Tibial artery (tissue), 4 donors: Measurements from ENCODE around the gene PICALM.
A peak's percentile ranks its signal among the peaks of the same experiment; 100 is the strongest.
"Not testable (repeated sequence)": the region's sequence is repeated elsewhere in the genome, so short reads cannot be mapped to it uniquely, and the experiment has no call there.

ENCODE experiments used
- DNase-seq, 2 donors: peaks; one replicate each; pipeline ENCODE4 v3.0.0-alpha.2; 2019
- H3K27ac ChIP-seq, 2 donors: fragments of 200-600 bp; sonication (generic) in 1 of 2; 1 replicate in 1 of 2; 2 replicates in 1 of 2; pipeline ENCODE4 v1.5.1; 2018 to 2019; ENCODE audit warnings: mild to moderate bottlenecking in 1 of 2
- H3K27me3 ChIP-seq, 2 donors: fragments of 200-600 bp; sonication (generic) in 1 of 2; one replicate each; pipeline versions ENCODE4 v1.5.1 to v1.6.0; 2016 to 2019
- H3K36me3 ChIP-seq, 3 donors: fragments of 200-600 bp; sonication (generic) in 2 of 3; one replicate each; pipeline ENCODE4 v1.5.1; 2016 to 2019; ENCODE audit warnings: mild to moderate bottlenecking in 2 of 3
- H3K4me1 ChIP-seq, 4 donors: fragments of 200-600 bp; sonication (generic) in 2 of 4; 1 replicate in 3 of 4; 2 replicates in 1 of 4; pipeline ENCODE4 v1.5.1; 2016 to 2019
- H3K4me3 ChIP-seq, 2 donors: fragments of 200-600 bp; sonication (generic) in 1 of 2; 1 replicate in 1 of 2; 2 replicates in 1 of 2; pipeline ENCODE4 v1.5.1; 2018 to 2019; ENCODE audit warnings: mild to moderate bottlenecking in 2 of 2
- H3K9me3 ChIP-seq, 3 donors: fragments of 200-600 bp; sonication (generic) in 1 of 3; one replicate each; pipeline ENCODE4 v1.5.1; 2016 to 2019
- intact Hi-C: fragments of 100-400 bp; cut with DNase I; formaldehyde crosslinking; loops from one replicate; pipeline ENCODE4 v1.15.0; 2023; ENCODE audit warnings: low total_unique reads
- TF ChIP-seq, protein P1 (sequence below), 2 experiments: fragments of 200-600 bp in 1 of 2; fragments of 450-650 bp in 1 of 2; IDR thresholded peaks; one replicate each; pipeline ENCODE4 v1.5.1; 2017 to 2019; ENCODE audit warnings: antibody characterized with exemption in 2 of 2, mild to moderate bottlenecking in 1 of 2, moderate library complexity in 1 of 2

The PICALM gene

GRCh38 chr11:85937835-85938234, 131.0 kb downstream of the PICALM start:
- Histone ChIP-seq H3K27me3 (no peaks in the 10 kb centered on the region), H3K36me3 (no peaks in the 10 kb centered on the region), H3K9me3 (no peaks in the 10 kb centered on the region), H3K4me3 (no peak overlapping the region), H3K27ac (no peak overlapping the region), H3K4me1 (no peaks in the 10 kb centered on the region)
- TF ChIP-seq, protein P1, sequence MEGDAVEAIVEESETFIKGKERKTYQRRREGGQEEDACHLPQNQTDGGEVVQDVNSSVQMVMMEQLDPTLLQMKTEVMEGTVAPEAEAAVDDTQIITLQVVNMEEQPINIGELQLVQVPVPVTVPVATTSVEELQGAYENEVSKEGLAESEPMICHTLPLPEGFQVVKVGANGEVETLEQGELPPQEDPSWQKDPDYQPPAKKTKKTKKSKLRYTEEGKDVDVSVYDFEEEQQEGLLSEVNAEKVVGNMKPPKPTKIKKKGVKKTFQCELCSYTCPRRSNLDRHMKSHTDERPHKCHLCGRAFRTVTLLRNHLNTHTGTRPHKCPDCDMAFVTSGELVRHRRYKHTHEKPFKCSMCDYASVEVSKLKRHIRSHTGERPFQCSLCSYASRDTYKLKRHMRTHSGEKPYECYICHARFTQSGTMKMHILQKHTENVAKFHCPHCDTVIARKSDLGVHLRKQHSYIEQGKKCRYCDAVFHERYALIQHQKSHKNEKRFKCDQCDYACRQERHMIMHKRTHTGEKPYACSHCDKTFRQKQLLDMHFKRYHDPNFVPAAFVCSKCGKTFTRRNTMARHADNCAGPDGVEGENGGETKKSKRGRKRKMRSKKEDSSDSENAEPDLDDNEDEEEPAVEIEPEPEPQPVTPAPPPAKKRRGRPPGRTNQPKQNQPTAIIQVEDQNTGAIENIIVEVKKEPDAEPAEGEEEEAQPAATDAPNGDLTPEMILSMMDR (IDR thresholded peaks at IDR 0.05) = no peak
- intact Hi-C loops = loop anchor here (10.0 kb wide), 1 partner anchor 73 kb away; no protein-coding TSS in a partner anchor
- DNase-seq = no peak

DNA sequence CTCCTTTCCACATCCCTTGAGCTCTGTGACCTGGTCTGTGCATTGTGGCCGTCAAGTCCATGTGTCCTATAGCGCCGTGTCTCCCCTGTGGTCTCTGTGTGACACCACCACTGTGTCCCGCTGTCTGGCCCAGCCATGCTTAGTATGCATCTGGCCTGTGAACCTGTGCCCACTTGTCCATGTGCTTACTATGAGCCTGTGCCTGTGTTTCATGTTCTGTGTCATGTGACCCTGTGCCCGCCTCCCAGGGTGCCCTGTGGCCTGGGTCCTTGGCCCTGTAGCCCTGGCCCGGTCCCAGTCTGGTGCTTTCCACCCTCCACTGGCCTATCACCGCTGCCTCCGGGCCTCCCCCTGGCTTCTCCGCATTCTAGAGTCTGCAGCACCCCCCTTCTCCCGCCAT, 133.1 kb downstream of the PICALM start:
- no peak for DNase-seq
- Histone ChIP-seq H3K4me3 (no peak overlapping the region), H3K27ac (no peak overlapping the region), H3K9me3 (no peaks in the 10 kb centered on the region), H3K27me3 (no peaks in the 10 kb centered on the region), H3K4me1 (no peaks in the 10 kb centered on the region), H3K36me3 (no peaks in the 10 kb centered on the region)
- intact Hi-C loops = loop anchor here (10.0 kb wide), 1 partner anchor 71 kb away; no protein-coding TSS in a partner anchor
- TF ChIP-seq, protein P1 (IDR thresholded peaks at IDR 0.05) = no peak

- DNase-seq = no peak
These were observed 134.2 kb downstream of the PICALM start for GRCh38 chr11:85934596-85935169.

DNA sequence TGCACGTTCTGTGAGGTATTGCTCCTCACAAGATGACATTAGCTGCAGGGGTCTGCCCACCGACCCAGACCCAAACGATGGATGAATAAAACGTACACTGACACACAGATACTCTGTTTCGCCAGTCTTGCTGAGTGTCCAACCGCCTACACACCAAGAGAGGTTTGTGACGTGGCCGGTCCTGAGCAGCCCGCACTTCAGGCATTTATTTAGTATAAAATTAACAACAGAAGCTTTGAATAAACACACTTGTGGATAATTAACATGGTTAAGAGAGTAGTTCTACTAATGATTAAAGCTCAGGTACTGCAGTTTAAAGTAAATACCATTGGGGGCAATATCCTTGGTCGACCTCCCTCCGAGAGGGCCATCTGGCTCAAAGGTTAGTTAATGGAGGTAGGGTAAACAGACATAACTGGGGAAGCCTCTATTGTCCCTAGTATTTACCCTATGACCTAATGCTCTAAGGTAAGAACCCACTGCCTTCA, 138.0 kb downstream of the PICALM start:
- TF ChIP-seq, protein P1 (IDR thresholded peaks at IDR 0.05) = no peak
- Histone ChIP-seq H3K27ac (no peak overlapping the region), H3K9me3 (no peaks in the 10 kb centered on the region), H3K4me1 (no peaks in the 10 kb centered on the region), H3K27me3 (no peaks in the 10 kb centered on the region), H3K36me3 (no peaks in the 10 kb centered on the region), H3K4me3 (no peak overlapping the region)
- DNase-seq = no peak
- intact Hi-C loops = loop anchor here (10.0 kb wide), 1 partner anchor 66 kb away; no protein-coding TSS in a partner anchor

More at GRCh38 chr11:85934596-85935169, 134.2 kb downstream of the PICALM start:
- intact Hi-C loops = loop anchor here (10.0 kb wide), 1 partner anchor 70 kb away; no protein-coding TSS in a partner anchor
- Histone ChIP-seq H3K27me3 (no peaks in the 10 kb centered on the region), H3K4me1 (no peaks in the 10 kb centered on the region), H3K9me3 (no peaks in the 10 kb centered on the region), H3K4me3 (peak overlapping the region; percentile 28 to 32), H3K27ac (no peak overlapping the region), H3K36me3 (no peaks in the 10 kb centered on the region)
- TF ChIP-seq, protein P1 (IDR thresholded peaks at IDR 0.05) = no peak

GRCh38 chr11:85926653-85927214, 142.2 kb downstream of the PICALM start:
- H3K27ac ChIP-seq, H3K36me3 ChIP-seq, H3K27me3 ChIP-seq, H3K4me3 ChIP-seq, H3K4me1 ChIP-seq, H3K9me3 ChIP-seq, DNase-seq, intact Hi-C loops: not testable (repeated sequence)

GRCh38 chr11:85923455-85923854, 145.4 kb downstream of the PICALM start:
- Histone ChIP-seq H3K4me3 (no peak overlapping the region), H3K27ac (no peak overlapping the region), H3K27me3 (peaks cover 0 to 5% of the 10 kb centered on the region in 2 donors), H3K9me3 (no peaks in the 10 kb centered on the region), H3K36me3 (no peaks in the 10 kb centered on the region), H3K4me1 (no peaks in the 10 kb centered on the region)
- intact Hi-C loops = no loop called here
- TF ChIP-seq, protein P1 (IDR thresholded peaks at IDR 0.05) = no peak
- no peak for DNase-seq
